Endothelial cell of umbilical vein (primary cell): ENCODE measurements around the gene NAE1. TPM values are rescaled to one million over a fixed set of nuclear protein-coding genes. Genes with fewer than 3 reads are reported as not detected.
"Not testable (repeated sequence)": the region's sequence is repeated elsewhere in the genome, so short reads cannot be mapped to it uniquely, and the experiment has no call there.

ENCODE experiments used
- BruUV-seq: library from RNA; stranded (reverse); fragments of 400-500 nt; replicated peaks from 2 replicates; lab custom pipeline; 2021; lab: Mats Ljungman, UMichigan
- CTCF ChIA-PET: fragments of 300-600, 350-600 bp; sonication (Branson Sonifier 250); formaldehyde crosslinking; loops from one replicate; lab custom pipeline; 2021; ENCODE audit warnings: antibody characterized with exemption, inconsistent platforms; lab: Charles Lee
- POLR2A ChIA-PET: fragments of 300-600, 350-600 bp; sonication (Branson Sonifier 250); formaldehyde crosslinking; loops from one replicate; lab custom pipeline; 2021; ENCODE audit warnings: antibody characterized with exemption, inconsistent platforms; lab: Charles Lee
- DNase-seq: peaks from one replicate; pipeline ENCODE4 v3.0.0-alpha.2; 2011; ENCODE audit warnings: low read depth, low spot score
- FAIRE-seq: peaks from 2 replicates; lab custom pipeline; 2011; peaks lifted over from hg19 to GRCh38; lab: Jason Lieb, UNC
- H2AFZ ChIP-seq: 2 replicates; pipeline ENCODE4 v1.6.0; 2012; ENCODE audit warnings: low read depth, low read length, control low read depth, inconsistent platforms
- H3K27ac ChIP-seq: 2 replicates; pipeline ENCODE4 v1.5.1; 2011; ENCODE audit warnings: low read depth, mild to moderate bottlenecking, control low read depth, low read length, moderate library complexity; ENCODE audit not compliant: insufficient read depth
- H3K27me3 ChIP-seq, 2 experiments: 2 replicates each; pipeline versions ENCODE4 v1.6.0 to v1.6.1; 2011; ENCODE audit warnings: low read length in 2 of 2, mixed read lengths in 1 of 2; ENCODE audit not compliant: control insufficient read depth in 2 of 2, insufficient read depth in 2 of 2
- H3K36me3 ChIP-seq, 2 experiments: 2 replicates in 1 of 2; 3 replicates in 1 of 2; pipeline ENCODE4 v1.5.1; 2011; ENCODE audit warnings: low read length in 2 of 2, mild to moderate bottlenecking in 1 of 2, moderate library complexity in 1 of 2; ENCODE audit not compliant: control insufficient read depth in 2 of 2, insufficient read depth in 2 of 2; ENCODE audit errors: extremely low read depth in 1 of 2
- H3K4me1 ChIP-seq: 3 replicates; pipeline ENCODE4 v1.5.1; 2011; ENCODE audit warnings: mild to moderate bottlenecking, low read length; ENCODE audit not compliant: control insufficient read depth, insufficient read depth; ENCODE audit errors: extremely low read depth
- H3K4me2 ChIP-seq: 2 replicates; pipeline ENCODE4 v1.6.1; 2011; ENCODE audit warnings: low read length, control low read depth, mixed read lengths; ENCODE audit not compliant: insufficient read depth
- H3K4me3 ChIP-seq, 3 experiments: fragments of 200-600 bp in 1 of 3; sonication (generic), shearing (Covaris generic) in 1 of 3; replicated peaks in 1 of 3; 2 replicates each; pipeline ENCODE4 v1.5.1; 2011 to 2016; ENCODE audit warnings: control low read depth in 3 of 3, low read length in 3 of 3, mild to moderate bottlenecking in 2 of 3, inconsistent platforms in 1 of 3, low read depth in 1 of 3, moderate library complexity in 1 of 3; ENCODE audit not compliant: insufficient read depth in 1 of 3
- H3K79me2 ChIP-seq: 2 replicates; pipeline ENCODE4 v1.6.0; 2012; ENCODE audit warnings: low read length, inconsistent platforms; ENCODE audit not compliant: control insufficient read depth, insufficient read depth
- H3K9ac ChIP-seq: replicated peaks from 2 replicates; pipeline ENCODE3; 2011; ENCODE audit warnings: low read length, control low read depth; ENCODE audit not compliant: insufficient read depth; ENCODE audit errors: extremely low read depth
- H3K9me1 ChIP-seq: replicated peaks from 3 replicates; pipeline ENCODE4 v1.6.0; 2011; ENCODE audit warnings: mild to moderate bottlenecking, low read length; ENCODE audit not compliant: control insufficient read depth, insufficient read depth; ENCODE audit errors: extremely low read depth
- H3K9me3 ChIP-seq: replicated peaks from 2 replicates; pipeline ENCODE4 v1.5.1; 2012; ENCODE audit warnings: low read length, inconsistent platforms; ENCODE audit not compliant: control insufficient read depth, insufficient read depth
- H4K20me1 ChIP-seq: replicated peaks from 2 replicates; pipeline ENCODE3; 2011; ENCODE audit warnings: mild to moderate bottlenecking, low read length; ENCODE audit not compliant: control insufficient read depth, insufficient read depth; ENCODE audit errors: extremely low read depth
- EZH2 ChIP-seq: IDR thresholded peaks from 2 replicates; pipeline ENCODE4 v1.6.1; 2012; ENCODE audit warnings: borderline replicate concordance, low read depth, mild to moderate bottlenecking, moderate library complexity, low read length, inconsistent platforms; ENCODE audit not compliant: severe bottlenecking
- FOS ChIP-seq: IDR thresholded peaks from 2 replicates; pipeline ENCODE4 v1.6.1; 2011; ENCODE audit warnings: mild to moderate bottlenecking, low read length, moderate library complexity, borderline replicate concordance; ENCODE audit not compliant: insufficient read depth
- GATA2 ChIP-seq: IDR thresholded peaks from 2 replicates; pipeline ENCODE4 v1.7.0; 2011; ENCODE audit warnings: low read depth, mild to moderate bottlenecking, moderate library complexity, mixed read lengths, low read length; ENCODE audit not compliant: insufficient read length, insufficient read depth
- JUN ChIP-seq: IDR thresholded peaks from 2 replicates; pipeline ENCODE4 v1.6.1; 2011; ENCODE audit warnings: borderline replicate concordance, low read depth; ENCODE audit not compliant: insufficient read length, insufficient read depth
- MYC ChIP-seq: IDR thresholded peaks from one replicate; pipeline ENCODE4 v1.6.1; 2011; ENCODE audit warnings: mild to moderate bottlenecking, low read depth, low read length
- POLR2A ChIP-seq: IDR thresholded peaks from 2 replicates; pipeline ENCODE4 v1.6.1; 2012; ENCODE audit warnings: low read depth, mild to moderate bottlenecking, control low read depth, low read length
- POLR2AphosphoS5 ChIP-seq: IDR thresholded peaks from 2 replicates; pipeline ENCODE4 v1.6.1; 2012; ENCODE audit warnings: low read depth, mild to moderate bottlenecking, control low read depth, low read length, moderate library complexity; ENCODE audit not compliant: insufficient read depth
- dilution Hi-C: fragments of 300-500 bp; cut with MboI; formaldehyde crosslinking; loops from one replicate; pipeline ENCODE4 v1.15.0; 2019; ENCODE audit warnings: low sequenced_read_pairs; ENCODE audit not compliant: extremely low pct_ligation_motif_present
- intact Hi-C: fragments of 100-400 bp; cut with micrococcal nuclease; formaldehyde crosslinking; loops from one replicate; pipeline ENCODE4 v1.10.0; 2022
- polyA plus RNA-seq, 4 experiments: library from polyadenylated mRNA; depleted of rRNA in 3 of 4; stranded (reverse) in 3 of 4; unstranded in 1 of 4; fragments of >200 nt; gene quantifications; 2 replicates each; pipeline versions ENCODE4 v1.2.1 to v1.2.3, GENCODE V29; 2011 to 2012; ENCODE audit warnings: missing spikeins in 1 of 4
- total RNA-seq: library from RNA; stranded (reverse); gene quantifications from 2 replicates; pipeline ENCODE4 v1.2.3, GENCODE V29; 2021
- TF ChIP-seq, protein P1 (sequence below): IDR thresholded peaks from 2 replicates; pipeline ENCODE4 v1.6.1; 2011; ENCODE audit not compliant: insufficient read depth, insufficient read length
- TF ChIP-seq, protein P2 (sequence below), 2 donors: IDR thresholded peaks; 1 replicate in 1 of 2; 2 replicates in 1 of 2; pipeline ENCODE4 v1.5.1; 2011; ENCODE audit warnings: low read length in 2 of 2, mild to moderate bottlenecking in 2 of 2, moderate library complexity in 2 of 2, control low read depth in 1 of 2, inconsistent platforms in 1 of 2, low read depth in 1 of 2; ENCODE audit not compliant: insufficient read depth in 1 of 2; ENCODE audit errors: extremely low read depth in 1 of 2

NAE1 gene
- total and polyA plus RNA-seq, 2 donors (not counting 3 experiments of a cell fraction or from before 2014, with no cell fraction given): 23.6 to 64.3 TPM

DNA sequence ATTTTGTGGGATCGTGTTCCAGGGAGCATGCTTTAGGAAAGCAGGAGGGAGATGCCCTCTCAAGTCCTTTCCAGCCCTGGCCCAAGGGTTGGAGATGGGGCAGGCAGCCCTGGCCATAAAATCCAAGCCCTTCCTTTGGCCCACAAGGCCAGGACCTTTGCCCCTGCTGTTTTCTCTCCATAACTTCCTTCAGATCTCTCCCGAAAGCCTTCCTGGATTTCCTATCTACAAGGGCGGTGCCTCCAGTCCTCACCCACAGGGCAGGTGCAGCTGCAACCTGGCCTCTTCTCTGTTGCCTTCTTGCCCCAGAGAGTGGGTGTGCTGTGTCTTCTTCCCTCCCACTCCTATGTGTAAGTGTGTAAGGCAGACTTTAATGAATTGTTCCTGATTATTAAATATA lies 41.1 kb upstream of the NAE1 start:
- peaks cover 0 to 2% of the 10 kb centered on the region in 2 experiments for H3K27me3 ChIP-seq
- no TSS peak for BruUV-seq
- H3K9me1 ChIP-seq: no peaks in the 10 kb centered on the region
- H4K20me1 ChIP-seq: no peaks in the 10 kb centered on the region
- H3K4me2 ChIP-seq: no peak overlapping the region
- ChIA-PET CTCF (interaction anchor here (1.3 to 3.7 kb wide), 9 partner anchors 15 to 463 kb away, joined by 3 to 69 read pairs (median 4); partner anchors contain the start of genes CMTM2 and NAE1), POLR2A (no interaction called here)
- H3K79me2 ChIP-seq: no peaks in the 10 kb centered on the region
- no peak for FAIRE-seq
- DNase-seq: no peak
- H3K36me3 ChIP-seq: no peaks in the 10 kb centered on the region
- H3K9ac ChIP-seq: no peak overlapping the region
- H3K9me3 ChIP-seq: no peaks in the 10 kb centered on the region
- peaks cover 12% of the 10 kb centered on the region for H3K4me1 ChIP-seq
- H3K27ac ChIP-seq: no peak overlapping the region
- H2AFZ ChIP-seq: no peak overlapping the region
- dilution Hi-C loops: no loop called here
- intact Hi-C loops: no loop called here
- TF ChIP-seq EZH2 (no peak), GATA2 (no peak), POLR2AphosphoS5 (no peak), POLR2A (no peak), MYC (no peak), JUN (no peak), FOS (no peak)
- TF ChIP-seq, protein P1, sequence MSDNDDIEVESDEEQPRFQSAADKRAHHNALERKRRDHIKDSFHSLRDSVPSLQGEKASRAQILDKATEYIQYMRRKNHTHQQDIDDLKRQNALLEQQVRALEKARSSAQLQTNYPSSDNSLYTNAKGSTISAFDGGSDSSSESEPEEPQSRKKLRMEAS: no peak
- TF ChIP-seq, protein P2, sequence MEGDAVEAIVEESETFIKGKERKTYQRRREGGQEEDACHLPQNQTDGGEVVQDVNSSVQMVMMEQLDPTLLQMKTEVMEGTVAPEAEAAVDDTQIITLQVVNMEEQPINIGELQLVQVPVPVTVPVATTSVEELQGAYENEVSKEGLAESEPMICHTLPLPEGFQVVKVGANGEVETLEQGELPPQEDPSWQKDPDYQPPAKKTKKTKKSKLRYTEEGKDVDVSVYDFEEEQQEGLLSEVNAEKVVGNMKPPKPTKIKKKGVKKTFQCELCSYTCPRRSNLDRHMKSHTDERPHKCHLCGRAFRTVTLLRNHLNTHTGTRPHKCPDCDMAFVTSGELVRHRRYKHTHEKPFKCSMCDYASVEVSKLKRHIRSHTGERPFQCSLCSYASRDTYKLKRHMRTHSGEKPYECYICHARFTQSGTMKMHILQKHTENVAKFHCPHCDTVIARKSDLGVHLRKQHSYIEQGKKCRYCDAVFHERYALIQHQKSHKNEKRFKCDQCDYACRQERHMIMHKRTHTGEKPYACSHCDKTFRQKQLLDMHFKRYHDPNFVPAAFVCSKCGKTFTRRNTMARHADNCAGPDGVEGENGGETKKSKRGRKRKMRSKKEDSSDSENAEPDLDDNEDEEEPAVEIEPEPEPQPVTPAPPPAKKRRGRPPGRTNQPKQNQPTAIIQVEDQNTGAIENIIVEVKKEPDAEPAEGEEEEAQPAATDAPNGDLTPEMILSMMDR (IDR thresholded peaks at IDR 0.05; ENCODE audit: extremely low read depth in 1 of 2, insufficient read depth in 1 of 2, low read depth in 1 of 2, low read length in 2 of 2): no peak
- no peak overlapping the region for H3K4me3 ChIP-seq

DNA sequence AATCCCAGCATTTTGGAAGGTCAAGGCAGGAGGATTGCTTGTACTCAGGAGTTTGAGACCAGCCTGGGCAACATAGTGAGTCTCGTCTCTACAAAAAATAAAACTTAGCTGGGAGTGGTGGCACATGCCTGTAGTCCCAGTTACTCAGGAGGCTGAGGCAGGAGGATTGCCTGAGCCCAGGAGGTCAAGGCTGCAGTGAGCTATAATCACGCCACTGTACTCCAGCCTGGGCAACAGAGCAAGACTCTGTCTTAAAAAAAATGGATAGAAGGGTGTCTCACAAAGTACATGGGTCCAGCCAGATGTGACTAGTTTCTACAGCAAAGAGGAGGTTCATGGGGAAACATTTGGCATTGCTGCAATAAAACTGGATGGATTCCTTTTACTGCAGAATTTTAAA lies 40.6 kb upstream of the NAE1 start:
- H3K27me3 ChIP-seq, H3K27ac ChIP-seq, H3K4me3 ChIP-seq, H4K20me1 ChIP-seq, FAIRE-seq, intact Hi-C loops, H3K9ac ChIP-seq, H3K9me1 ChIP-seq, H3K36me3 ChIP-seq, DNase-seq, POLR2A ChIA-PET, dilution Hi-C loops, H3K9me3 ChIP-seq, H3K4me2 ChIP-seq, H3K79me2 ChIP-seq, BruUV-seq, H2AFZ ChIP-seq: not testable (repeated sequence)
- peaks cover 12% of the 10 kb centered on the region for H3K4me1 ChIP-seq
- CTCF ChIA-PET: interaction anchor here (0.7 to 2.3 kb wide), 3 partner anchors 131 to 263 kb away, joined by 3 to 31 read pairs (median 3); no protein-coding TSS in a partner anchor
